ENCODE results near the gene CFHR3.
"Not testable (repeated sequence)": the region's sequence is repeated elsewhere in the genome, so short reads cannot be mapped to it uniquely, and the experiment has no call there.

CFHR3 gene

GRCh38 chr1:196774603-196775002 is at the start of gene CFHR3:
TSS of gene CFHR3 (plus strand) at chr1:196774840. CDS start at chr1:196774887, 47 bp downstream.
- DNase-seq, result no peak

DNA sequence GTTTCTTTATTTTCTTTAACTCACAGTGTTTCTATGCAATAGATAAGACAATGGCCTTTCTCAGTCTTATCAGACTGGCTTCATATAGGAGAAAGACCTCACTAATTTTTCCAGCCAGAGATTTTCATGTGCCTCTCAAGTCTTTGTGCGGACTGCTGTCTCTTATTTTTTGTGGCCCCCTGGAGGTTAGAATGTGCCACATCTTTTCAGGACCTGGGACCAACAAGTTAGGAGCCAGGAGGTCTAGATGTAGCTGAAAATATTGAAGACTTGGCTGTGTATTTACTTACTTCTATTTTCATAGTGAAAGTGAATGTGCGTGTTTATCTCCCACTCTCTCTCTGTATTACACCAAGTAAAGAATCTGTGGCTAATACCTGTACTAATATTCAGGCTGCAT is 42.1 kb upstream of the CFHR3 start:
- DNase-seq, result no peak

DNA sequence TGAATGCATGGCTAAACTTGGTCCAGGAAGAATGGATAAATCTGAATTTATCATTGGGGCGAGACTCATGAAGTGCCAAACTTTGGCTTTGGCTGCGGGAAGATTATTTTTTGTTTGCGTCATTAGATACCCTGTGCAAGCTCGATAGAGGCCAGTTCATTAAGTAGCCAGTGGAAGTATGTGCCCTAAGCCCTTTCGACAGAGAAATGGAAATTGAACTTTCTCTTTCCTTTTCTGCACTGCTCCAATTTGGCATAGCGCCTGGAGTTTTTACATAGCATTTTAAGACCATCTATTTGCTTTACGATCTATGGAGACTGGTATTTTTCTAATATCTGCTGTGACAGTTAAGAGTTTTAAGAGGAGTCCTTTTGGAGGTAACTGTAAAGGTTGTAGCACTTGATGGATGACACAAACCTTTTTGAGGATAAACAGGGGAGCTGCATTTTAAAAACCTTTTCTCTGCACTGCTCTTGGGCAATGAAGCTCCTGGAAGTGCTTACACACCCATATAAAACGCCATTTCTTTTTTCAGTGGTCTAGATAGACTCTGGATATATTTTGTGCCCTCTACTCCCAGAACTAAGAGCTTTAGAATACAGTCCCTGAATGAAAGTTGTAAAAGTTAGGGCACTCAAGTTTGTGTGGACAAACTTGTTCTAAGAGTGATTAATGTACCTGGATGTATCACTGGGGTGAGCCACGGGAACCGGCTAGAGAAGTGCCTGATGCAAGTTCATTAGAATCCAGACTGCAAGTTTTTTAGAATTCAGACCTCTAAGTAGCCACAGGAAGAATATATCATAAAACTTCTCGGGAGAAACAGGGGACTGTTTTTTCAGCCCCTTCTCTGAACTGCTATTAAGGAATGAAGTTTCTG is 41.3 kb upstream of the CFHR3 start:
- DNase-seq, result no peak

- DNase-seq, result no peak
Measured at GRCh38 chr1:196734006-196734405, 40.6 kb upstream of the CFHR3 start.

GRCh38 chr1:196734460-196734859 is 40.2 kb upstream of the CFHR3 start:
- DNase-seq, result no peak

DNA sequence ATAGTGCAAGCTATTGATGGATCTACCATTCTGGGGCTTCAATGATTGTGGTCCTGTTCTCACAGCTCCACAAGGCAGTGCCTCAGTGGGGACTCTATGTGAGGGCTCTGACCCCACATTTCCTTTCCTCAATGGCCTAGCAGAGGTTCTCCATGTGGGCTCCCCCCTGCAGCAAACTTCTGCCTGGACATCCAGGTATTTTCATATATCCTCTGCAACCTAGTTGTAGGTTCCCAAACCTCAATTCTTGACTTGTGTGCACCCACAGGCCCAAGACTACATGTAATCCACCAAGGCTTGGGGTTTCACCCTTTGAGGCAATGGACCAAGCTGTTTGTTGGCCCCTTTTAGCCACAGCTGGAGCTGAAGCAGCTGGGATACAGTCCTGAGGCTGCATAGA is 35.9 kb upstream of the CFHR3 start:
- DNase-seq, result no peak

DNA sequence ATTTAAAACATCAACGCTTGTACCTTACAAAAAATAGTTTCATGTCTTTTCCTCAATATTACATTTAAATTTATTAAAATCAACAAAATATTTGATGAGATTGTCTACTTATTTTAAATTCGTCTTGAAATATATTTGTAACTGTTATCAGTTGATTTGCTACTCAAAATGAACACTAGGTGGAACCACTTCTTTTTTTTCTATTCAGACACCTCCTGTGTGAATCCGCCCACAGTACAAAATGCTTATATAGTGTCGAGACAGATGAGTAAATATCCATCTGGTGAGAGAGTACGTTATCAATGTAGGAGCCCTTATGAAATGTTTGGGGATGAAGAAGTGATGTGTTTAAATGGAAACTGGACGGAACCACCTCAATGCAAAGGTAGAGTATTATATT is 31.4 kb upstream of the CFHR3 start:
- not testable (repeated sequence) for DNase-seq

DNA sequence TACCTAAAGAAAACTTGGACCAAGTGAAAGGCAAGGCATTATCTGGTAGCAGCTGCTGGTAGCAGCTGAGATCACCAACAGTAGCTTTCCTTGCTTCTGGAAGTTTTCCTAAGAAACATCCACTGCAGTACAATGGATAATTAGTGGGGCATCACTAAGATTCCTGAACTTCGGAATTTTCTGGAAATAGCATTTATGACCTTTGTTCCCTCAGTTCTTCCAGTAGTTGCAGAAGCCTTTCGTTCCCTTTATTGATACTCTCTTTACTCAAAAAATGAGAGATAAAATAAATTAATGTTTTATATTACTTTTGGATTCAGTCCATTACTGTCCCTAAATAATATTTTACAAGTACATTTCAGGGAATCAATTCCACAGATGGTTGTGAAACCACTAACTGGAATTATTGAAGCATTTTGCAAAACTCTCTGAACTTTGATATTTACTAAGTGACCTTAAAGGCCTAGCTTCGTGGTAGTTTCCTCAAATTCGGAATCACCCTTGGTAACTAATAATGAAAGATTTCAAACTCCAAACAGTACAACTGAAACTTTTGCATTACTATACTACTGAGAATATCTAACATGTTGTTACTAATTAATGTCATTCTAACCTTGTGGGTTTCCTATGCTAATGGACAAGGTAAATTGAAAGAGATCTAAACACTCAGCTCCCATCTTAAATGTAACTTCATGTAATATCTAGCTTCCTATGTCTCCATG is 9.5 kb upstream of the CFHR3 start:
- DNase-seq, result not testable (repeated sequence)

DNA sequence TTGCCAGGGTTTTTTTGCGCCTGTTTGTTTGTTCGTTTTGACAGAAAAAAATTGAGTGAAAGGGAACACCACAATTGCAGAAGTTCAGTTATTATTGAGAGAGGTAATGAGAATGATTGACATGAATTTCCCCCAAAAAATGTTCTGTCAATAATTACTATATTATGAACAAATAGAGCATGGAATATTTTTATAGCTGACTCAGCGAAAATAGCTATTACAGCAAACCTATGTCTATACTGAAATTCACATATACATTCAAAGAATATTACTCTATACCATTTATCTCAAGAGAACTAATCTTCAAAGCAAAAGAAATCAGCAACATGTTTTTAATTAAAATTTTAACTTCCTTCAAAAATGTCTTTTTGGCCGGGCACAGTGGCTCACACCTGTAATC is 4.8 kb upstream of the CFHR3 start:
- DNase-seq, result not testable (repeated sequence)

GRCh38 chr1:196773713-196774112 is 927 bp upstream of the CFHR3 start:
- no peak for DNase-seq

GRCh38 chr1:196774175-196774574 is 465 bp upstream of the CFHR3 start:
- no peak for DNase-seq

GRCh38 chr1:196777603-196778002 is 3.0 kb downstream of the CFHR3 start:
- no peak for DNase-seq

- no peak for DNase-seq
Measured at GRCh38 chr1:196779093-196779492, 4.5 kb downstream of the CFHR3 start.

GRCh38 chr1:196791252-196791651 is 16.6 kb downstream of the CFHR3 start:
- DNase-seq, result not testable (repeated sequence)

- not testable (repeated sequence) for DNase-seq
Measured at GRCh38 chr1:196794103-196794502, 19.5 kb downstream of the CFHR3 start.

GRCh38 chr1:196797891-196798290 is 23.3 kb downstream of the CFHR3 start:
- no peak for DNase-seq

- DNase-seq, result not testable (repeated sequence)
Measured at GRCh38 chr1:196801920-196802319, 27.3 kb downstream of the CFHR3 start.

GRCh38 chr1:196808529-196809235 is 34.0 kb downstream of the CFHR3 start:
- no peak for DNase-seq

- not testable (repeated sequence) for DNase-seq
Measured at GRCh38 chr1:196817442-196817841, 42.8 kb downstream of the CFHR3 start.

DNA sequence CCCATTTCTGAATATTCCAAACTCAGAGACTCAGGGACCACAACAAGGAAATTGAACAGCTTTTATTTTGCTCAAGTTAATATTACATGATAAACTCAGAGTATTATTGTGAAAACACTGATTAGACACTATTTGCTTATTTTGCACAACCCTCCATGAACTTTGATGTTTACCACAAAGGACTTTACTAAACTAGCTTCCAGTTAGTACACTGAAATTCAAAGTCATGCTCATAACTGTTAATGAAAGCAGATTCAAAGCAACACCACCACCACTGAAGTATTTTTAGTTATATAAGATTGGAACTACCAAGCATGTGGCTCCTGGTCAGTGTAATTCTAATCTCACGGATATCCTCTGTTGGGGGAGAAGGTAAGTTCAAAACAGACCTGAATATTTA is 44.9 kb downstream of the CFHR3 start, which contains the start of gene CFHR1:
Gene CFHR1 (plus strand): TSS at position 201 of the 400 bp plus-strand sequence. CDS start 114 bp downstream, at position 315.
- DNase-seq, result not testable (repeated sequence)

- not testable (repeated sequence) for DNase-seq
Measured at GRCh38 chr1:196827860-196828259, 53.2 kb downstream of the CFHR3 start.

All from cortex of kidney (tissue), 1 donor.